ENCODE results near the gene PODN. TPM values are rescaled to one million over a fixed set of nuclear protein-coding genes. Genes with fewer than 3 reads are reported as not detected.

The PODN gene
- total and polyA plus RNA-seq, 8 donors: 8.3 to 356 (median 33.5) TPM

DNA sequence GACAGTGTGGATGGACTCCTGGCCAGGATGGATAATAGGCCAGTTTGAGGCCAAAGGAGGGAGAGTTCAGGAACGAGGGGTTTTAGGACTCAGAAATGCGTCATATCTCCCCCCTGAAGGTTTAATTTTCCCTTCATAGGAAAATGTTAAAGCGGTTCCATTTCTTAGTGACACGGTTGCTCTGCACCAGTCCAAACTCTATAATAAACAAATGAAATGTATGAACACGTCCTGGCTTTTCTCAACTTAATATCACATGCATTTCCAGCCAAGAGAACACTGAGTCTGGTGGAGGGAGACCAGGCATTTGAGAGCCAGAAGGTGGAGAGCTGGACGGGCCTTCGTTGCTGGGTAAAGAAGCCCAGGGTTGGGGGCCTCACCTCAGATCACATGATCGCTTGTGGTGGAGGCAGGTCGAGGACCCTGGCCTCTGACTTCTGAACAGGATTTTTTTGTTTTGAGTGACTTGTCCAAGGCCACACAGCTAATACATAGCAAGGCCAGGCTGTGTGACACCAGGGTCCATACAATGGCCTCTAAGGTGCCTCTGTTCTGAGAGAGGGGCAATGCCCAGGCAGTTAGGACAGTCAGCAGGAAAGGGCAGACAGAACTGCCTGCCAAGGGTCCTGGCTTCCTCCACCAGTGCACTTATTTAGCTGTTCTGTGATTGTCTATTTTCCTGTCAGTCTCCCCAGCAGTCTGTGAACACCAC lies 69.0 kb downstream of the PODN start:
- Histone ChIP-seq H3K4me1 (peaks cover 8 to 53% (median 23%) of the 10 kb centered on the region in 4 donors), H3K4me3 (no peak overlapping the region), H3K27ac (peak overlapping the region in 3 of 5 donors; percentile 71 to 82 (median 72)), H3K36me3 (no peaks in the 10 kb centered on the region), H3K9me3 (no peaks in the 10 kb centered on the region), H3K27me3 (no peaks in the 10 kb centered on the region)
- TF ChIP-seq, protein P1, sequence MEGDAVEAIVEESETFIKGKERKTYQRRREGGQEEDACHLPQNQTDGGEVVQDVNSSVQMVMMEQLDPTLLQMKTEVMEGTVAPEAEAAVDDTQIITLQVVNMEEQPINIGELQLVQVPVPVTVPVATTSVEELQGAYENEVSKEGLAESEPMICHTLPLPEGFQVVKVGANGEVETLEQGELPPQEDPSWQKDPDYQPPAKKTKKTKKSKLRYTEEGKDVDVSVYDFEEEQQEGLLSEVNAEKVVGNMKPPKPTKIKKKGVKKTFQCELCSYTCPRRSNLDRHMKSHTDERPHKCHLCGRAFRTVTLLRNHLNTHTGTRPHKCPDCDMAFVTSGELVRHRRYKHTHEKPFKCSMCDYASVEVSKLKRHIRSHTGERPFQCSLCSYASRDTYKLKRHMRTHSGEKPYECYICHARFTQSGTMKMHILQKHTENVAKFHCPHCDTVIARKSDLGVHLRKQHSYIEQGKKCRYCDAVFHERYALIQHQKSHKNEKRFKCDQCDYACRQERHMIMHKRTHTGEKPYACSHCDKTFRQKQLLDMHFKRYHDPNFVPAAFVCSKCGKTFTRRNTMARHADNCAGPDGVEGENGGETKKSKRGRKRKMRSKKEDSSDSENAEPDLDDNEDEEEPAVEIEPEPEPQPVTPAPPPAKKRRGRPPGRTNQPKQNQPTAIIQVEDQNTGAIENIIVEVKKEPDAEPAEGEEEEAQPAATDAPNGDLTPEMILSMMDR (IDR thresholded peaks at IDR 0.05): no peak
- peak; percentile 77 for TF ChIP-seq EP300 (IDR thresholded peaks at IDR 0.05)
- TF ChIP-seq POLR2AphosphoS5 (IDR thresholded peaks at IDR 0.05): peak; percentile 22 to 70 (median 47)
- WGBS, 5 donors: 64 to 82% (median 74%) methylated on average over 9 of the region's 9 CpGs
- DNase-seq: peak in 1 of 2 donors; percentile 78
- intact Hi-C loops (cut with DNase I; ENCODE audit: low total_unique reads): no loop called here

DNA sequence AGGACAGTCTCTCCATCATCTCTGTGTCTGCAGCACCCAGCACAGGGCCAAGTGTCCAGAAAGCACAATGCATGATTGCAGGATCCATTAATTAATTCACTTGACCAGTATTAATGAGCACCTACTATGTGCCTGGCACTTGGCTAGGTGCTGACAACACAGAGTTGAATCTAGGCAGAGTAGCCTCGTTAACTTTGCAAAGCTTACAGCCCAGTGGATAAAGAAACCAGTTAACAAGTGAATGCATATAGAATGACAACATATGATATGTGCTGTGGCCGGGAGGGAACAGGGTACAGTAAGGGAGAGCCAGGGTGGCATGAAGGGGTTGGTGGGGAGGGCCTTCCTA lies 69.6 kb downstream of the PODN start:
- 70 to 92% (median 88%) methylated on average over 2 of the region's 2 CpGs for WGBS, 5 donors

DNA sequence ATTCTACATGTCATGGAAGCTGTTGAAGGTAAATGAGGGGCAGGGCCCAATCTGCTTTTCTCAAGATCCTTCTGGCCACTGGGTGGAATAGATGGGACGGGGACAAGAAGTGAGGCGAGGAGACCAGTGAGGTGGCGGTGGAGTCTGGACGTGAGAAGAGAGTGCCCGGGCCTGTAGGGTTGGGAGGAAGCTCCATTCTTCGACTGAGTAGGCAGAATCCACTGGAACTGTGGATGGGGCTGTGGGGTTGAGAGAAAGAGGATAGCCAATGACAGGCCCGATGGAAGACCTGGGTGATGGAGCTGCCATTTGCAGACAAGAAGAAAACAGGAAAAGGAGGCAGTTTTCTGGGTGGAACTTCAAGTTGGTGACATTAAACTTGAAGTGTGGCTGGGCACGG lies 70.2 kb downstream of the PODN start:
- peaks cover 0 to under 1% (median 0%) of the 10 kb centered on the region in 4 donors for H3K9me3 ChIP-seq
- TF ChIP-seq POLR2AphosphoS5 (IDR thresholded peaks at IDR 0.05) (no peak), EP300 (IDR thresholded peaks at IDR 0.05) (no peak)
- TF ChIP-seq, protein P1 (IDR thresholded peaks at IDR 0.05): no peak
- intact Hi-C loops (cut with DNase I; ENCODE audit: low total_unique reads): no loop called here
- WGBS, 5 donors: 83 to 92% (median 87%) methylated on average over 8 of the region's 8 CpGs
- H3K27me3 ChIP-seq: no peaks in the 10 kb centered on the region
- no peaks in the 10 kb centered on the region for H3K36me3 ChIP-seq
- H3K4me3 ChIP-seq: no peak overlapping the region
- H3K4me1 ChIP-seq: peaks cover 8 to 44% (median 17%) of the 10 kb centered on the region in 4 donors
- no peak for DNase-seq
- H3K27ac ChIP-seq: peak overlapping the region in 3 of 5 donors; percentile 41 to 82 (median 72)

More for the DNA sequence above, 69.6 kb downstream of the PODN start:
- Histone ChIP-seq H3K36me3 (no peaks in the 10 kb centered on the region), H3K27ac (peak overlapping the region in 3 of 5 donors; percentile 41 to 82 (median 72)), H3K27me3 (no peaks in the 10 kb centered on the region), H3K4me1 (peaks cover 8 to 50% (median 19%) of the 10 kb centered on the region in 4 donors), H3K9me3 (no peaks in the 10 kb centered on the region), H3K4me3 (no peak overlapping the region)
- intact Hi-C loops (cut with DNase I; ENCODE audit: low total_unique reads): no loop called here
- DNase-seq: no peak
- TF ChIP-seq, protein P1 (IDR thresholded peaks at IDR 0.05): no peak
- TF ChIP-seq POLR2AphosphoS5 (IDR thresholded peaks at IDR 0.05) (no peak), EP300 (IDR thresholded peaks at IDR 0.05) (no peak), POLR2A (IDR thresholded peaks at IDR 0.05) (no peak)

DNA sequence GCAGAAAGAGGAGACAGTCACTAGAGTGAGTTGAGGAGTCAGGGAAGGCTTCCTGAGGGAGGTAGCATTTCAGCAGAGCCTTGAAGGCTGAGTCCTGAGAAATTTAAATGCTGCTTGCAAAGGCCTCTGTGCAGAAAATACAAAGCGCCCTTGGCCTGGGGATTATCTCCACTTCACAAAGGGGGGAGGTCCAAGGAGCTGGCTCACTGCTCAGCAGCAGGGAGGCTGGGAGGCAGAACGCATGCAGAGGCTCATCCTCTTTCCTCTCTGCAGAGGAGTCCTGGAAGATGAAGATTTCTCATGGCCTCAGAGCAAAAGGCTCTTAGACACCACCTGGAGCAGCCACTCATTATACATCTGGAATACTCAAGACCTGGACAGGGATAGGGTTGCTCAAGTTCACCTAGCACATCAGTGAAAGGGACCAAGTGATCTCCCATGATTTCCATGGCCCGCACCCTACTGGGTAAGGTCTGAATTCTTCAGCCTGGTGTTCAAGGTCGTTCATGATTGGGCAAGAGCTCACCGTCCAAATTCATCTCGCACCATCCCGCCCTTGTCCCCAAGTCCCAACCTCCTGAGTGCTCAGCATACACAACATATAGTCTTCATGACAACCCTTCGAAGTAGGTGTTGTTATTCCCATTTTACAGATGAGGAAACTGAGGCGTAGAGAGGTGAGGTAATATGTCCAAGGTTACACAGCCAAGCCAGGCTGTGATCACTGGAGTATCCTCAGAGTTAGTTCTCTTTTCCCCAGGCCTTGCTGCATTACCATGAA lies 71.4 kb downstream of the PODN start:
- H3K27me3 ChIP-seq: no peaks in the 10 kb centered on the region
- intact Hi-C loops (cut with DNase I; ENCODE audit: low total_unique reads): no loop called here
- H3K27ac ChIP-seq: peak overlapping the region in 2 of 5 donors; percentile 4 to 82
- no peak for DNase-seq
- TF ChIP-seq, protein P1 (IDR thresholded peaks at IDR 0.05): no peak
- TF ChIP-seq POLR2AphosphoS5 (IDR thresholded peaks at IDR 0.05) (no peak), POLR2A (IDR thresholded peaks at IDR 0.05) (no peak), EP300 (IDR thresholded peaks at IDR 0.05) (no peak)
- H3K36me3 ChIP-seq: no peaks in the 10 kb centered on the region
- H3K4me3 ChIP-seq: no peak overlapping the region
- H3K9me3 ChIP-seq: peaks cover 0 to 10% (median 6%) of the 10 kb centered on the region in 4 donors
- WGBS, 5 donors: 81 to 96% (median 84%) methylated on average over 8 to 9 of the region's 9 CpGs
- H3K4me1 ChIP-seq: peaks cover 8 to 42% (median 17%) of the 10 kb centered on the region in 4 donors

All from stomach (tissue), 9 donors.